Erythroblast (primary cell): Measurements from ENCODE around the gene GPBAR1.

Experiments used
- GATA1 ChIP-seq: IDR thresholded peaks from 2 replicates; pipeline ENCODE4 v1.6.1; 2011; ENCODE audit warnings: low read depth, mild to moderate bottlenecking, control low read depth, low read length, moderate library complexity
- POLR2A ChIP-seq: IDR thresholded peaks from 2 replicates; pipeline ENCODE4 v1.6.1; 2011; ENCODE audit warnings: mild to moderate bottlenecking, low read length

GRCh38 chr2:218260166-218260565, 649 bp upstream of the GPBAR1 start:
- TF ChIP-seq POLR2A (no peak), GATA1 (no peak)
